ENCODE measurements around the gene ABHD6.
"Not testable (repeated sequence)": the region's sequence is repeated elsewhere in the genome, so short reads cannot be mapped to it uniquely, and the experiment has no call there.

Gene ABHD6

DNA sequence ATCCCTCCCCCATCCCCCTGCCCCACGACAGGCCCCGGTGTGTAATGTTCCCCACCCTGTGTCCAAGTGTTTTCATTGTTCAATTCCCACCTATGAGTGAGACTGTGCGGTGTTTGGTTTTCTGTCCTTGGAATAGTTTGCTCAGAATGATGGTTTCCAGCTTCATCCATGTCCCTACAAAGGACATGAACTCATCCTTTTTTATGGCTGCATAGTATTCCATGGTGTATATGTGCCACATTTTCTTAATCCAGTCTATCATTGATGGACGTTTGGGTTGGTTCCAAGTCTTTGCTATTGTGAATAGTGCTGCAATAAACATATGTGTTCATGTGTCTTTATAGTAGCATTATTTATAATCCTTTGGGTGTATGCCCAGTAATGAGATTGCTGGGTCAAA lies 5.3 kb downstream of the ABHD6 start:
- DNase-seq (ENCODE audit: low read depth in 2 of 2): not testable (repeated sequence)

DNA sequence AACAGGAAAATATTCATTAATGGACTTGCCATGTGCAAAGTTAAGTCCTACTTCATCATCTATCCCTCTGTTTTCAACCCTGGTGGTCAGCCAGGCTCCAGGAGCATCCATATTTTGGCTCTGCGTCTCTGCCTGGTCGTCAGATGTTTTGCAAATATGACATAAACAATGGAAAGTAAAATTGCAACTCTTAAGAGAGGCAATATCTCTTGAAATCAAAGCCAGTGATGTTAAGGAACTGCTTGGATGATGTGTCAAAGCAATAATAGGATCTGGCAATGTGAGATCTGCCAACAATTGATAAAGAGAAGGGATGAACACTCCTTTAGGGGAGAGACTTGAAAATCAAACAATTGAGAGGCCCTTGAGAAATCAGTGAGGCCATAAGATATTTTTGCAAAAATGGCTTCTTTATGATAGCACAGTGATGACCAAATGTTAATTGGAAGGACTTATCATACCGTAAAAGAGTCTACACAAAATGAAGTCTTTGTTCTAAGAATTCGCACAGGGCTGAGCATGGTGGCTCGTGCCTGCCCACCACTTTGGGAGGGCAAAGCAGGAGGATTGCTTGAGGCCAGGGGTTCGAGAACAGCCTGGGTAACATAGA lies 6.5 kb downstream of the ABHD6 start:
- no peak for DNase-seq (ENCODE audit: low read depth in 2 of 2)

DNA sequence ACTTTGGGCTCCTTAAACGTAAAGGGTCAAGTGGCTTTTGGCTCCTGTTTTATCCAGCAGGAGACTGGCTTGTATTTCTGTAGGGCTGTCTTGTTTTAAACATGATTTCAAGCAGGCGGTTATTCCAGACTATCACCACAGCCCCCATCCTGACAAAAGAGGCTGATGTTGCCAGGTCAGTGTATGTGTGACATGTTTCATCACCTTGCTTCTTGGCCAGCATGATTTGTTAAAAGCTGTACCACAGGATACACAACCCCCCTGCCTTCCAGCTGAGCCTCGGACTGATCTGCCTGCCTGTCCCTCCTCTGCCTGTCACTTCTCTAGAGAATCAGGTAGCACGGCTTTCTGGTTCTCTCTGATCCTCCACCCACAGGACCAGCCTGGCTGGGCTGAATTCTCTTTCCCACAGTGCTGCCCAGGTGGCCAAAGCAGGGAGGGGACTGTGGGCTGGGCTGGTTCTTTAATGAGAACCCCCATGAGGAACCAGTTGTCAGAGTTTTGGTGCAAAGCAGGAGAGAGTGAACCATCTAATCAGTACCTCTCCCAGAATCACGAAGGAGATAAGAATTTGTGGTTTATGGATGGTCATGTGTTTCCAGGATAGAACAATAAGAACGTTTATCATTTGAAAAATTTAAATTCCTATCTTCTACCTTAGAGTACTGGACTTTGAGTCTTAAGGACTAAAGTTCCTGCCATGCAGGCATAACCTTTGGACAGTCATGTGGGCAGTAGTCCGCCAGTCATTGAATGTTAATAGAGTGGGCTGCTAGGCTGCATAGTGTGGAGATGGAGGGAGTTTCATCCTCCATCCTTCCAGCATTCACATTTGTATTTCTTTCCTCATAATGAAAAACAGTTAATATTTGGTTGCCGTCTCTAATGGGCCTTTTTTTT lies 8.8 kb downstream of the ABHD6 start:
- no peak for DNase-seq (ENCODE audit: low read depth in 2 of 2)

DNA sequence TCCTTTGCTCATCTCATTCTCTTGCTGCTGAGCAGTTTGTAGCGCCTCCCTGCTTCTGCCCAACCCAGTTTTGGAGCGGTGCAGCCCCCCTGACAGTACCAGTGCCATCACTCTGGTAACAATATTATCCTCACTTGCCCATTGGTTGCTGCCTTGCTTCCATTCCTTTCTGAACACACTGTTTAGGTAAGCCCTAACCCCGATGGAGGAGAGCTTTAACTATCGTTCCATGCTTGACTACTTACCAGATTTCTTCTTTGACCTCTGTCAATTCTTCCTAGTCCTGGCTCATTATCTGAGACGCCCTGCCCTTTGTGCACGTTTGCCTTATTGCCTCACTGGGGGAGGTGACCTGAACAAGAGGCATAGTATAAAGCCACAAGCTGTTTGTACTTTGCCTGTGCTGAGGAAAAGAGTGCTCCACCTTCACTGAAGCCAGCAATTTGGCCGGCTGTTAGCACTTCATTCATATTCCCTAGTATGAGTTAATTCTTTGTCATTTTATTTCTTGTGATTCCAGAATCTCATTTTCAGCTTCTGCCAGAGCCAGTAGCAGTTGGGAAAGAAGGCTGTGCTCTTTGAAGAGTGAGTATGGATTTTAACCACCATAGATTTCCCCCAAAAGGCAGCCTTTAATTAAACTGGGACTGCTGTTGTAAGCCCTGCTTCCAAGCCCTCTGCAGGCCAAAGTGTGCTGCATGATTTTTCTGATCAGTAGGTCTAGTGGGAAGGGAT lies 11.9 kb downstream of the ABHD6 start:
- DNase-seq (ENCODE audit: low read depth in 2 of 2): no peak

DNA sequence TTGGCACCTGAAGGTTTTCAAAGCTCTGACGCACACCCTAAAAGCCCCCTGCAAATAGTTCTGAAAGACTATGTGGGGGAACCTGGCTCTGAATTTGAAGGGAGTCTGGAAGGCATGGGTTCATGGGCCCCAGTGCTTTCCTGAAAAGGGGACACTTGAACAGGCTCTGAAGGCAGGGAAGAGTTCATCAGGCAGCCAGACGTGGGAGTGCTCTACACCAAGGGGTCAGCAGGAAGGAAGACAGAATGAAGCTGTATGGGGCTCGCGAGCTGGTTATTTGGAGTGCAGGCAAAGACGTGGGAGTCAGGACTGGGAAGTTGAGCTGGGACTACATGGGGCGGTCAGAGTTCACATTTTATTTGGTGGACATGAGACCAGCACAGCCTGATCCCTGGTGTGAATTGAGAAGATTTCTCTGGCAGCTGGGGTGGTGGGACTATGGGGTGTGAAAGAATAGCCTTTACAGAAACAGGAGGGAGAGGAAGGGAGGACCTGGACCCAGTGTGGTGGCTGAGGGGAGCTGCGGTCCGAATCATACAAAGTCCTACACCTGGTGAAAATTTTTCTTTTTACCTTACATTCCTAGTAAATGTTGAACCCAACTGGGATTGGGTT lies 12.6 kb downstream of the ABHD6 start:
- DNase-seq (ENCODE audit: low read depth in 2 of 2): no peak

DNA sequence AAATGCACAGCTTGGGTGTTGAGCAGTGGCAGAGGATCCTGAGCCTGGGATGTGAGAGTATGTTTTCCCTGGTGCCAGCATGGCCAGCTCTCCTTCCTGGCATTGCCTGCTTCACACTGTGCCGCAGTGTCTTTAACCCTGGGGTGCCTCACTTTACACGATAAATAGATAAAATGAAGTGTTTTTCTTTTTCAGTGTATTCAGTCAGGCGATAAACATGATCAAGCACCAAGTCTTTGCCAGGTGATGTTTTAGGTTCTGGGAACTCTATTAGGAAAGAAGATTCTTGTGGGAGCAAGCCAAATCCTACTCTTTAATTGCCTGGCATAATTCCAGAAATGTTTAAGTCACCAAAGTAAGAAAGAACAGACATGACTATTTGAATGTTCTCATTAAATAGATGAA lies 14.0 kb downstream of the ABHD6 start:
- no peak for DNase-seq (ENCODE audit: low read depth in 2 of 2)

DNA sequence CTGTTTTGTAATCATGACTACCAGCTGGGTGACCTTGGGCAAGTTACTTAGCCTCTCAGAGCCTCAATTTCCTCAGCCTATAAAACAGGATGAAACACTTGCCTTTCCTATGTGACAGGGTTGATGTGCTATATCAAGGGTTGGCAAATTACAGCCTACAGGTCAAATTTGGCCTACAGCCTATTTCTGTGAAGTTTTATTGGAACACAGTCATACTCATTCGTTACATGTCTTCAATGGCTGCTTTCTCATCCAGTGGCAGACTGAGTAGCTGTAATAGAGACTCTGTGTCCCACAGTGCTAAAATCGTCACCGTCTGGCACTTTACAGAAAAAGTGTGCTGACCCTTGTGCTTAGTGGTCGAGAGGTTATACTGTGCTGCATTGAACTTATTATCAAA lies 16.6 kb downstream of the ABHD6 start:
- no peak for DNase-seq (ENCODE audit: low read depth in 2 of 2)

DNA sequence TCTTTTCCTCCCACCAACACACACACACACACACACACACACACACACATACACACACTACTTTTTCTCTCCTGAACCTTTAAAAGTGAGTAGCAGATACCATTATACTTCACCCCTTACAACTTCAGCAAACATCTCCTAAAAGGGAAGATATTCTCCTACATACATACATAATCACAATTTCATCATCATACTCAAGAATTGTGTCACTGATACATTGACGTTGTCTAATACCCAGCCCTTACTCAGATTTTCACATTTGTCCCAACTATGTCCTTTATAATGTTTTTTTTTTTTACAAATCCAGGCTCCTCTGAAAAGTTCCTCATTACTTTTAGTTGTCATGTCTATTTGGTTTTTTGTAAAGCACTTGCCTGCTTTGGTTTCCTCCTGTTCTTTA lies 18.5 kb downstream of the ABHD6 start:
- no peak for DNase-seq (ENCODE audit: low read depth in 2 of 2)

DNA sequence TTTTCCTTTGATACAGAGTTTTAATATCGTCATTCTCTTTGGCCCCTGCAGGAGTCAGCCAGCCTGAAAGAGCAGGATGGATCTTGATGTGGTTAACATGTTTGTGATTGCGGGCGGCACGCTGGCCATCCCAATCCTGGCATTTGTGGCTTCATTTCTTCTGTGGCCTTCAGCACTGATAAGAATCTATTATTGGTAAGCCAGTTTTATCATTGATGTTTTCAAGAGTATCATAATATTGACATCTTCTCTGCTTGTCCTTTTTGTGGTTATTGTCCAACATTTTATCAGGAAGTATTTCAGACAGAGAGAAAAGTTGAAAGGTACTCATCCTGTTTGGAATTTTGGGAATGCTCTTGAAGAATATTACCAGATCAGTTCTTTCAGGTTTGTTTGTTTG lies 18.9 kb downstream of the ABHD6 start:
- no peak for DNase-seq (ENCODE audit: low read depth in 2 of 2)

DNA sequence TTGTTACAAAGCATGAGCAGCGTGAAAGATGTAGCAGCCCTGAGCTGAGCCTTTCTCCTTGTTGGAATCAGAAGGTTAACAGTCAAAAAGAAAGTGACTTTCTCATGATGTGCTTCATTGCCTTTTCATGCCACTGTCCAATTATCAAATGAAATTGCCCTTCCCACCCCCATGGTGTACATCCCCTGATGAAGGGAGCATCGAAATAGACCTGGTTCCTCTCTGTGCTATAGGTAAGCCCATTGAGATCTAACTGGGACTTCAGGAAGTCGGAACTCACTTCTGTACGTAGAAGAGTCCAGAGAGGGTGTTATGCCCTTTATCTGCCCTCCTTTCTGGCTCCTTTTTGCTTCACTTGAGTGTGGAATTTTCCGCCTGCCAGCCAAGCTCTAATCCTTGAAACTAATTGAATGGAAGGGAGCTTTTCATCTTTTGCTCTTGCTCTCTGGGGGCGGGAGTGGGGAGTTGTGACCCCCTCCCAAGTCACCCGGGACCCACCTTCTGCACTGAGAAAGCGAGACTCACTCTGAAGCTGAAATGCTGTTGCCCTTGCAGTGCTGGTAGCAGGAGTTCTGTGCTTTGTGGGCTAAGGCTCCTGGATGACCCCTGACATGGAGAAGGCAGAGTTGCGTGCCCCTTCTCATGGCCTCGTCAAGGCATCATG lies 20.9 kb downstream of the ABHD6 start:
- no peak for DNase-seq (ENCODE audit: low read depth in 2 of 2)

DNA sequence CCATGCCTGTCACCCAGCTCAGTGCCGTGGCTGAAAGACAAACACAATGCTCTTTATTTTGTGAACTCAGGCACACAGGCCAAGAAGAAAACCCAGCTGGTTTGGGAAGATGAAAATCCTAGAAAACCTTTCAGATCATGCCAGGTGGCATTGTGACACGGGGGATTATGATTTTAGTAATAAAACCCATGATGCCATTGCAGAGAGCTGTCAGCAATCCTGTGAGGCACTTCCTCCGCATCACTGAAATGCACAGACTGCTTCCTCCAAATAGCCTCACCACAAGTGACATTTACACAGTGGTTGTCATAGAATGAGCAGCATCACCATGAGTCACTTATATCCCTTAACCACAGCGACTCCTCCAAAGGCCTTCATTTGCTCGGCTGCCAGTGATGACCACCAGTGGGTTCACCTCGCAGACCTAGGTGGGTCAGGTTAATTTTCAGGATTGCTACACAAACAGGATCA lies 22.7 kb downstream of the ABHD6 start:
- no peak for DNase-seq (ENCODE audit: low read depth in 2 of 2)

DNA sequence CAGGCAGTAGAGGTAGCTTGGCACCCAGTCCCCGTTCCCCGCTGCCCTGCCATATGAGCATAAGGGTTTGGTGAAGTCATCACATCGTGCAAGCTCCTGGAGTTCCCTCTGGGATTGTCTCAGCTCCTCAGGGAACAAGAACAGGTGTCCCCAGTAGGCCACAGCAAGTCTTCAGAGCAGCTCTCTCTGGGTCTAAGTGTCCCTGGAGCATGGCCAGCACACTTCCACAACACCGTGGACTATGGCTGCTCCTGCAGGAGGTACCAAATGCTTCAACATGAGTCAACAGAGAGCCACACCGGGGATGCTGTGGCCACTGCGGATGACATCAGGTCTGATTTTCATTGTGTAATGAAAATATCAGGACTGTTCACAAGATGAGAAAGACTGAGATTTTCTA lies 23.1 kb downstream of the ABHD6 start:
- DNase-seq (ENCODE audit: low read depth in 2 of 2): no peak

DNA sequence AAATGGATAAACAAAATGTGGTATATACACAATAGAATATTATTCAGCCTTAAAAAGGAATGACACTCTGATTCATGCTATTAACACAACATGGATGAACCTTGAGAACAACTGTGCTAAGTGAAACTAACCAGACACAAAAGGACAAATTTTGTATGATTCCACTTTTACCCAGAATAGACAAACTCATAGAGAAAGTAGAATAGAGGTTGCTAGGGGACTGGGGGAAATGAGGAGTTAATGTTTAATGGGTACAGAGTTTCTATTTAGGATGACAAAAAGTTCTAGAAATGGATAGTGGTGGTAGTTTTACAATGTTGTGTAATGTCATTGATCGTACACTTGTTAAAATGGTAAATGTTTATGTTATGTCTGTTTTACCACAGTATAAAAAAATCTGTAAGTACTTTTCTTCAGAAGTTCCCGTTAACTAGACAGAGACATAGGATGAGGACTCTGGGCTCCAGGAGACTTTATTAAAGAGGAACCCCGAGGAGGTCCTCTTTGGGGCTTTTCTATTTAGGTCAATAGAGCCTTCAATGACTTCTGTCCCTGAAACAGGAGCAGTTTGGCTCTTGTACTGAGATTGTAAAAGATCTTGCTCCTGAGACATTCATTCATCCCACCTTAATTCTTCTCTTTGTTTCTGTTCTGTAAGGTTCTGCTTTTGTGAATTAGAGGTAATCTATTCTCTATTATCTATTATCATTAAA lies 24.5 kb downstream of the ABHD6 start:
- no peak for DNase-seq (ENCODE audit: low read depth in 2 of 2)

DNA sequence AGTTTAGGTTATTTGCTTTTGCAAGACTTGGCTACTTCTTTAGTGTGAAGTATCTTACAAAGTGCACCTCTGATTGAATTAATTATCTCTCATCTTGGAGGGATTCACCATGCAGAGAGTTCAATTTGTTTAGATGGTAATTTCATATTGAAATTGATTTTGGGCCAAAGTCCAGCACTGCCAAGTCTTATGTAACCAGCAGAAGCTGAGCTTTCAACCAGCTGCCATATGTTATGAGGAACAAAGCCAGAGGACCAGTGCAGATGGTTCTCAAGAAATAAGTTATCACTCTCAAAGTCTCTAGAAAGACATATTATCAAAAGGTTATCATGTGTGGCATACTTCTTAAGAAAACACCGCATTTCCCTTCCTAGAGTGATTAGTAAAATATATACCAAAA lies 29.0 kb downstream of the ABHD6 start:
- DNase-seq (ENCODE audit: low read depth in 2 of 2): no peak

DNA sequence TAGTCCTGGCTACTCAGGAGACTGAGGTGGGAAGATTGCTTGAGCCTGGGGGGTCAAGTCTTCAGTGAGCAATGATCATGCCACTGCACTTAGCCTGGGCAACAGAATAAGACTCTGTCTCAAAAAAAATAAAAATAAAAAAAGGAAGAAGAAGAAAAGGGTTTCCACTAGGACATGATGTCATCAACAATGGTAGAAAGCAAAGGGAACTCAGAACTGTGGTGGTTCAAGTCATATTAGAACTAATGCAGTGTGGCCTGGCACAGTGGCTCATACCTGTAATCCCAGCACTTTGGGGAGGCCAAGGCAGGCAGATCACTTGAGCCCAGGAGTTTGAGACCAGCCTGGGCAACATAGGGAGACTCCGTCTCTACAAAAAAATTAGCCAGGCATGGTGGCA lies 30.0 kb downstream of the ABHD6 start:
- DNase-seq (ENCODE audit: low read depth in 2 of 2): not testable (repeated sequence)

DNA sequence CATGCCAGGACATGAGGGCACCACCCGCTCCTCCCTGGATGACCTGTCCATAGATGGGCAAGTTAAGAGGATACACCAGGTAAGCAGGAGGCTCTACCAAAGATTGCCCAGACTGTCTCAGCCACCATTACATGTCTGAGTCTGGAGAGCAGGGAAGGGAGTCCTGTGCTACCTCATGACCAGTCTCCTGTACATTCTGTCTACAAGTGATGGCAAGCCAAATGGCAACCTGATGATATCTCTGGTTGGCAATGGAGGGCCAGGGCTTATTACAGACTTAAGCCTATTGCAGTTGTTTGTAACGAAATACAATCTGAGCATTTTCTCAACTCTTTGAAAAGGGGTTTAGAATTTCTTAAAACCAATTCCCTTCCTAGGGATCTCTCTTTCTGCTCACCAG lies 31.8 kb downstream of the ABHD6 start:
- no peak for DNase-seq (ENCODE audit: low read depth in 2 of 2)

DNA sequence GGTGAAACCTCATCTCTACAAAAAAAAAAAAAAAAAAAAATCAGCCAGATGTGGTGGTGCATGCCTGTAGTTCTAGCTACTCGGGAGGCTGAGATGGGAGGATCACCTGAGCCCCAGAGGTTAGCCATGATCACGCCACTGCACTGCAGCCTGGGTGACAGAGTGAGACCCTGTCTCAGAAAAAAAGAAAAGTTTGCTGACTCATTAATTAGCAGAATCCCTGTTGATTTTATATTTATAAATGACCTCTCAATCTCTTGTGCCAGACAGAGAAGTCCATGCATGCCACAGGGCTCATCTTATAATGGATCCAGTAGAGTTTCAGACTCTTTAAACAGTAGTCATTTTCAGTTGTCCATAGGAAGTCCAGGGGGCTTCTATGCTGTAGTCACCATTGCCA lies 32.9 kb downstream of the ABHD6 start:
- DNase-seq (ENCODE audit: low read depth in 2 of 2): no peak

DNA sequence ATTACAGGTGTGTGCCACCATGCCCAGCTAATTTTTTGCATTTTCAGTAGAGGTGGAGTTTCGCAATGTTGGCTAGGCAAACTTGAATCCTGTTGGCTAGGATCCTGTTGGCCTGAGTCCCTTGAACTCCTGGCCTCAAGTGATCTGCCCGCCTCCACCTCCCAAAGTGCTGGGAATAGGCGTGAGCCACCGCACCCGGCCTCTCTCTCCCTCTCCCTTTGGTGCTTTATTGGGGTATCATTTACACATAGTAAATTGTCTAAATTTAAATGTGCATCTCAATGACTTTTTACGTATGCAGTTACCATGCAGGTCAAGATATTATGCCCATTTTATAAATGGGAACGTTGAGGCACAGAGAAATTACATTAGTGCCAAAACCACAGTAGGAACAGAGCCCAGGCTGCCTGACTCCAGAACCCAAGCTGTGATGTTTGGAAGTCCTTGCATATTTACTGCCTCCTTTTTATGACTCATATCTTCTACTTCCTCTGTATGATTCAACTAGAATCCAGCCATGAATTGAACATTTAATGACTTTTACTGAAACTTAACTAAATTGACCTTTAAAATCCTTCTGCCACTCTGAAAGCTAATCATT lies 34.4 kb downstream of the ABHD6 start:
- no peak for DNase-seq (ENCODE audit: low read depth in 2 of 2)

DNA sequence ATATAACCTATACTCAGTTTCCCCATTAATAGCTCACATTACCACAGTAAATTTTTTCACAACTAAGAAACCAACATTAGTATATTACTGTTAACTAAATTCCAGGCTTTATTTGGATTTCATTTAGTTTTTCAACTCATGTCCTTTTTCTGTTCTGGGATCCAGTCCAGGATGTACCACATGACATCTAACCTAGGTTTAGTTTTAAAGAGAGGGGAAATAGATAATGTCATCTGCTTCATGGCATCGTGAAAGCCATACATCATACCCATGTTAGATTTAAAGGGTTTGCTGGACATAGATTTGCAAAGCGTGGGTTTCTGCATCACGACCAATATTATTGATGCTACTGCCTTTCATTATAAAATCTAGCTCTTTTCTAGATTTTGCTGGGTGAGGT lies 35.3 kb downstream of the ABHD6 start:
- no peak for DNase-seq (ENCODE audit: low read depth in 2 of 2)

DNA sequence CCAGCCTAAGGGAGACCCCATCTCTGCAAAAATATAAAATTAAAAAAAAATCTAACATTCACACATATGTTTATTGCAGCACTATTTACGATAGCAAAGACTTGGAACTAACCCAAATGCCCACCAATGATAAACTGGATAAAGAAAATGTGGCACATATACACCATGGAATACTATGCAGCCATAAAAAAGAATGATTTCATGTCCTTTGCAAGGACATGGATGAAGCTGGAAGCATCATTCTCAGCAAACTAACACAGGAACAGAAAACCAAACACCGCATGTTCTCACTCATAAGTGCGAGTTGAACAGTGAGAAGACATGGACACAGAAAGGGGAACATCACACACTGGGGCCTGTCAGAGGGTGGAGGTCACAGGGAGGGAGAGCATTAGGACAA lies 35.8 kb downstream of the ABHD6 start:
- not testable (repeated sequence) for DNase-seq (ENCODE audit: low read depth in 2 of 2)
